KMS-11 (cell line): ENCODE results near the gene GLB1L3.
"Not testable (repeated sequence)": the region's sequence is repeated elsewhere in the genome, so short reads cannot be mapped to it uniquely, and the experiment has no call there.

Experiments
- H2AFZ ChIP-seq: fragments of 200-600 bp; sonication (generic); 2 replicates; pipeline ENCODE4 v1.6.1; 2016; ENCODE audit warnings: antibody characterized with exemption, mixed run types, low read depth
- H3K27ac ChIP-seq: fragments of 200-600 bp; sonication (generic); 2 replicates; pipeline ENCODE4 v1.6.1; 2016; ENCODE audit warnings: mild to moderate bottlenecking, mixed run types
- H3K27me3 ChIP-seq: fragments of 200-600 bp; sonication (generic); 2 replicates; pipeline ENCODE4 v1.6.1; 2017; ENCODE audit warnings: mild to moderate bottlenecking, low read depth, mixed run types, moderate library complexity; ENCODE audit not compliant: insufficient read depth
- H3K36me3 ChIP-seq: fragments of 200-600 bp; sonication (generic); 2 replicates; pipeline ENCODE4 v1.6.1; 2017; ENCODE audit warnings: mild to moderate bottlenecking, mixed run types; ENCODE audit not compliant: insufficient read depth
- H3K4me1 ChIP-seq: fragments of 200-600 bp; sonication (generic); 2 replicates; pipeline ENCODE4 v1.6.1; 2016; ENCODE audit warnings: mild to moderate bottlenecking, low read depth, mixed run types; ENCODE audit not compliant: poor library complexity, severe bottlenecking
- H3K4me2 ChIP-seq: fragments of 200-600 bp; sonication (generic); 2 replicates; pipeline ENCODE4 v1.7.0; 2016; ENCODE audit warnings: mild to moderate bottlenecking, mixed run types
- H3K4me3 ChIP-seq: fragments of 200-600 bp; sonication (generic); IDR thresholded peaks from 2 replicates; pipeline ENCODE4 v1.6.1; 2017; ENCODE audit warnings: low read depth, low read length, mixed read lengths; ENCODE audit not compliant: insufficient read depth
- H3K79me2 ChIP-seq: fragments of 200-600 bp; sonication (generic); 2 replicates; pipeline ENCODE4 v1.6.1; 2016; ENCODE audit warnings: low read depth, mixed run types; ENCODE audit not compliant: insufficient read depth
- H3K9ac ChIP-seq: fragments of 200-600 bp; sonication (generic); 2 replicates; pipeline ENCODE4 v1.6.1; 2016; ENCODE audit warnings: mild to moderate bottlenecking, mixed run types
- H4K20me1 ChIP-seq: fragments of 200-600 bp; sonication (generic); 2 replicates; pipeline ENCODE4 v1.6.1; 2016; ENCODE audit warnings: mild to moderate bottlenecking, mixed run types; ENCODE audit not compliant: insufficient read depth
- CTCF ChIP-seq: fragments of 200-600 bp; sonication (generic); conservative IDR thresholded peaks from 2 replicates; pipeline ENCODE4 v1.6.1; 2017; ENCODE audit warnings: low read depth, mild to moderate bottlenecking, antibody characterized with exemption, low read length, moderate library complexity, mixed read lengths

Gene GLB1L3

DNA sequence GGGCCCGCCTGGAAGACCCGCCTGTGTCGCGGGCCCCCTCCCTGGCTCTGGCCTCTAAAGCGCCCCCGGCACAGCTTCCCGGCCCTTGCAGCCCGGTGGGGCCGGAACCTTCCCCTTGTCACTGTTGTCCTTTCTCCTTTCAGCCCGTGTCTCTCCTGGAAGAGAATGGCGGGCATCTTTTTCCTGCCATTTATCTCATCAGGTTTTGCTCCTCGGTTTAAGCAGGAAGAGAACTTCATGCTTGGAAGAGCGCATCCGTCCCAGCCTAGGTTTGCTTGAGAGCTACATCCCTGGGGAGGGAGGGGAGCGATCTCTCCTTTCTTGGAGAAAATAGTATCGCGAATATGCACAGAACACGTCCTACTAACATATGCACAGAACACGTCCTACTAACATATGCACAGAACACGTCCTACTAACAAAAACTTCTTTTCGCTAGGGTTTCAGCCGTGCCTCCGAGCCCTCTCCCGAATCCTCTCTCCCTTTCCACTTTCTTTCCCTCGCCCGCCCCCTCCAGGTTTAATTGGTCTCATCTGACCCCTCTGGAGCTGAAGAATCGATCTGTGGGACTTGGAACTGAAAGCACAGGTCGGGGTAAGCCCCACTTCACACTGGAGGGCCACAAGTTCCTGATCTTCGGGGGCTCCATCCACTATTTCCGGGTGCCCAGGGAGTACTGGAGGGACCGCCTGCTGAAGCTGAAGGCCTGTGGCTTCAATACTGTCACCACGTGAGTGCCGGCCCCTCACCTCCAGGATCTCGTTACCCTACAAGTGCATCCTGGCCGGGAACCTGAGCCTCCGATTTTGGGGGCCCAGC, 1.2 kb downstream of the GLB1L3 start:
- Histone ChIP-seq H3K4me1 (peaks cover 16% of the 10 kb centered on the region), H3K36me3 (no peaks in the 10 kb centered on the region), H3K4me3 (no peak overlapping the region), H2AFZ (no peak overlapping the region), H3K27ac (no peak overlapping the region), H3K4me2 (no peak overlapping the region), H3K79me2 (no peaks in the 10 kb centered on the region), H3K9ac (no peak overlapping the region), H3K27me3 (no peaks in the 10 kb centered on the region), H4K20me1 (no peaks in the 10 kb centered on the region)
- no peak for TF ChIP-seq CTCF

DNA sequence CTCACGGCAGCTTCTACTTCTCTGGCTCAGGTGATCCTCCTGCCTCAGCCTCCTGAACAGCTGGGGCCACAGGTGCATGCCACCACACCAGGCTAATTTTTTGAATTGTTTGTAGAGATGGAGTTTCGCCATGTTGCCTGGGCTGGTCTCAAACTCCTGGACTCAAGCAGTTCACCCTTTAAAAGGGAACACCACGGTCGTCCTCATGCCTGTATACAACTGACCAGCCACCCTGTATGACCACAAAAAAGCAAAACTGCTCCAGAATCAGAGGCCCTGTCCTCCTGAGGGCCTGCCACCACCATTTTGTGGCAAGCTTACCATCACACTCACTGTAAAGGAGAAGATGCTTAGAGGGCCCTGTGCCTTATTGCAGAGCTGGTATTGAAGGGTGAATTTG, 2.2 kb downstream of the GLB1L3 start:
- no peaks in the 10 kb centered on the region for H3K36me3 ChIP-seq
- no peak overlapping the region for H2AFZ ChIP-seq
- no peak overlapping the region for H3K27ac ChIP-seq
- H3K4me1 ChIP-seq, result peaks cover 15% of the 10 kb centered on the region
- H3K4me3 ChIP-seq, result no peak overlapping the region
- H3K27me3 ChIP-seq, result no peaks in the 10 kb centered on the region
- H3K9ac ChIP-seq, result no peak overlapping the region
- no peaks in the 10 kb centered on the region for H4K20me1 ChIP-seq
- H3K79me2 ChIP-seq, result no peaks in the 10 kb centered on the region
- TF ChIP-seq CTCF, result no peak
- H3K4me2 ChIP-seq, result no peak overlapping the region

- not testable (repeated sequence) for H3K27me3 ChIP-seq, H3K27ac ChIP-seq, H3K4me3 ChIP-seq, H3K4me2 ChIP-seq, H3K4me1 ChIP-seq, H3K79me2 ChIP-seq, H2AFZ ChIP-seq, H3K36me3 ChIP-seq, H3K9ac ChIP-seq, H4K20me1 ChIP-seq
Observed at GRCh38 chr11:134281635-134282034, 5.5 kb downstream of the GLB1L3 start.

GRCh38 chr11:134282121-134283045, 6.2 kb downstream of the GLB1L3 start:
- Histone ChIP-seq H3K4me2 (no peak overlapping the region), H3K4me3 (no peak overlapping the region), H4K20me1 (no peaks in the 10 kb centered on the region), H3K9ac (no peak overlapping the region), H3K27ac (no peak overlapping the region), H3K27me3 (no peaks in the 10 kb centered on the region), H3K4me1 (no peaks in the 10 kb centered on the region), H2AFZ (no peak overlapping the region), H3K36me3 (no peaks in the 10 kb centered on the region), H3K79me2 (no peaks in the 10 kb centered on the region)
- TF ChIP-seq CTCF, result no peak
